Mesendoderm (in vitro differentiated cells): ENCODE measurements around the gene AQP1.
A peak's percentile ranks its signal among the peaks of the same experiment; 100 is the strongest.

Experiments used
- DNase-seq: peaks from one replicate; pipeline ENCODE4 v3.0.0; 2013
- H2AK5ac ChIP-seq: 2 replicates; pipeline ENCODE4 v1.6.1; 2013; ENCODE audit warnings: low read length, inconsistent platforms
- H2BK120ac ChIP-seq: 2 replicates; pipeline ENCODE4 v1.6.1; 2013; ENCODE audit warnings: low read depth, mild to moderate bottlenecking, low read length, moderate library complexity, mixed read lengths
- H2BK15ac ChIP-seq: replicated peaks from 2 replicates; pipeline ENCODE4 v1.6.1; 2013; ENCODE audit warnings: low read depth, mild to moderate bottlenecking, moderate library complexity
- H2BK5ac ChIP-seq: 2 replicates; pipeline ENCODE4 v1.6.1; 2013; ENCODE audit warnings: low read length, inconsistent platforms
- H3K18ac ChIP-seq: 2 replicates; pipeline ENCODE4 v1.6.1; 2013; ENCODE audit warnings: mild to moderate bottlenecking, low read length, mixed read lengths
- H3K23ac ChIP-seq: one replicate; pipeline ENCODE4 v1.6.1; 2013; ENCODE audit warnings: low read length
- H3K27ac ChIP-seq: 2 replicates; pipeline ENCODE4 v1.5.1; 2013; ENCODE audit warnings: low read depth, mild to moderate bottlenecking, inconsistent platforms, low read length, moderate library complexity
- H3K27me3 ChIP-seq: 2 replicates; pipeline ENCODE4 v1.6.1; 2013; ENCODE audit warnings: low read length, control low read depth, mild to moderate bottlenecking, inconsistent platforms; ENCODE audit not compliant: insufficient read depth, poor library complexity
- H3K36me3 ChIP-seq: 2 replicates; pipeline ENCODE4 v1.6.1; 2013; ENCODE audit warnings: low read length, inconsistent platforms; ENCODE audit not compliant: control insufficient read depth, insufficient read depth
- H3K4ac ChIP-seq: one replicate; pipeline ENCODE4 v1.6.1; 2013; ENCODE audit warnings: low read depth, mild to moderate bottlenecking, low read length, moderate library complexity
- H3K4me1 ChIP-seq: 2 replicates; pipeline ENCODE4 v1.6.1; 2013; ENCODE audit warnings: low read depth, low read length, inconsistent platforms; ENCODE audit not compliant: control insufficient read depth
- H3K4me2 ChIP-seq: 2 replicates; pipeline ENCODE4 v1.6.1; 2013; ENCODE audit warnings: low read length
- H3K4me3 ChIP-seq: 2 replicates; pipeline ENCODE4 v1.5.1; 2013; ENCODE audit warnings: mild to moderate bottlenecking, low read length
- H3K56ac ChIP-seq: one replicate; pipeline ENCODE4 v1.6.1; 2013; ENCODE audit warnings: low read length
- H3K79me1 ChIP-seq: 2 replicates; pipeline ENCODE4 v1.6.1; 2013; ENCODE audit warnings: low read length, inconsistent platforms
- H3K79me2 ChIP-seq: 2 replicates; pipeline ENCODE4 v1.6.1; 2013; ENCODE audit warnings: mild to moderate bottlenecking, low read length; ENCODE audit not compliant: control insufficient read depth, insufficient read depth
- H3K9ac ChIP-seq: 2 replicates; pipeline ENCODE4 v1.6.1; 2013; ENCODE audit warnings: low read length, inconsistent platforms
- H4K5ac ChIP-seq: one replicate; pipeline ENCODE4 v1.6.1; 2013; ENCODE audit warnings: low read length
- H4K8ac ChIP-seq: one replicate; pipeline ENCODE4 v1.6.1; 2013; ENCODE audit warnings: low read depth, mild to moderate bottlenecking, control low read depth, low read length, moderate library complexity
- WGBS: extraction: QIAGEN DNeasy Blood & Tissue Kit; methylation state at CpG from one replicate; pipeline ENCODE4 v1.1.7; 2013; ENCODE audit warnings: low lambda C conversion rate, missing lambda C conversion rate; ENCODE audit not compliant: insufficient coverage; ENCODE audit errors: extremely low coverage; 5-methylcytosine and 5-hydroxymethylcytosine counted together

The AQP1 gene

GRCh38 chr7:30879139-30880124 is 32.2 kb upstream of the AQP1 start:
- Histone ChIP-seq H3K9ac (no peak overlapping the region), H4K8ac (no peak overlapping the region), H3K79me2 (no peaks in the 10 kb centered on the region), H3K27ac (no peak overlapping the region), H3K4ac (no peak overlapping the region), H3K18ac (no peak overlapping the region), H3K4me1 (peaks cover 6% of the 10 kb centered on the region), H2BK120ac (no peak overlapping the region), H4K5ac (no peak overlapping the region), H3K79me1 (no peaks in the 10 kb centered on the region), H3K36me3 (no peaks in the 10 kb centered on the region), H2AK5ac (no peak overlapping the region), H3K27me3 (no peaks in the 10 kb centered on the region), H3K23ac (no peak overlapping the region), H3K56ac (no peak overlapping the region), H2BK15ac (no peak overlapping the region), H3K4me3 (no peak overlapping the region), H3K4me2 (no peak overlapping the region), H2BK5ac (no peak overlapping the region)
- no CpG with 5 or more reads among the region's 14 CpGs for WGBS
- DNase-seq = peak; percentile 37

- Histone ChIP-seq H3K4me2 (no peak overlapping the region), H2BK120ac (no peak overlapping the region), H3K9ac (no peak overlapping the region), H3K23ac (no peak overlapping the region), H3K79me1 (no peaks in the 10 kb centered on the region), H3K4me1 (peaks cover 6% of the 10 kb centered on the region), H3K56ac (peak overlapping the region; percentile 22), H3K79me2 (no peaks in the 10 kb centered on the region), H2BK5ac (no peak overlapping the region), H3K18ac (no peak overlapping the region), H3K36me3 (no peaks in the 10 kb centered on the region), H2BK15ac (no peak overlapping the region), H3K27me3 (no peaks in the 10 kb centered on the region), H3K27ac (no peak overlapping the region), H3K4me3 (no peak overlapping the region), H4K5ac (no peak overlapping the region), H2AK5ac (no peak overlapping the region), H4K8ac (no peak overlapping the region), H3K4ac (no peak overlapping the region)
- DNase-seq = no peak
- no CpG with 5 or more reads among the region's 12 CpGs for WGBS
Measured at GRCh38 chr7:30880125-30880720, 31.4 kb upstream of the AQP1 start.

GRCh38 chr7:30880941-30881340 is 30.7 kb upstream of the AQP1 start:
- no peaks in the 10 kb centered on the region for H3K27me3 ChIP-seq

GRCh38 chr7:30881448-30881847 is 30.2 kb upstream of the AQP1 start:
- Histone ChIP-seq H3K27ac (no peak overlapping the region), H4K8ac (no peak overlapping the region), H3K23ac (no peak overlapping the region), H3K18ac (no peak overlapping the region), H2BK120ac (no peak overlapping the region), H3K36me3 (no peaks in the 10 kb centered on the region), H3K4me3 (no peak overlapping the region), H3K4me1 (peaks cover 6% of the 10 kb centered on the region), H2AK5ac (no peak overlapping the region), H3K9ac (no peak overlapping the region), H3K4ac (no peak overlapping the region), H3K4me2 (no peak overlapping the region), H3K79me2 (no peaks in the 10 kb centered on the region), H3K79me1 (no peaks in the 10 kb centered on the region), H3K56ac (no peak overlapping the region), H4K5ac (no peak overlapping the region), H2BK15ac (no peak overlapping the region), H3K27me3 (no peaks in the 10 kb centered on the region), H2BK5ac (no peak overlapping the region)
- no peak for DNase-seq
- no CpG with 5 or more reads among the region's 7 CpGs for WGBS

More at GRCh38 chr7:30880941-30881340, 30.7 kb upstream of the AQP1 start:
- H3K56ac ChIP-seq = no peak overlapping the region
- H3K4me2 ChIP-seq = no peak overlapping the region
- H3K4me1 ChIP-seq = peaks cover 6% of the 10 kb centered on the region
- H2BK120ac ChIP-seq = no peak overlapping the region
- H4K8ac ChIP-seq = no peak overlapping the region
- H3K18ac ChIP-seq = no peak overlapping the region
- H3K79me2 ChIP-seq = no peaks in the 10 kb centered on the region
- H3K9ac ChIP-seq = no peak overlapping the region
- no peak overlapping the region for H2BK15ac ChIP-seq
- no peak overlapping the region for H3K4me3 ChIP-seq
- H3K27ac ChIP-seq = no peak overlapping the region
- no peak overlapping the region for H3K23ac ChIP-seq
- no peak overlapping the region for H3K4ac ChIP-seq
- H2AK5ac ChIP-seq = no peak overlapping the region
- no peak overlapping the region for H2BK5ac ChIP-seq
- no peaks in the 10 kb centered on the region for H3K79me1 ChIP-seq
- no CpG with 5 or more reads among the region's 4 CpGs for WGBS
- DNase-seq = peak; percentile 53
- no peaks in the 10 kb centered on the region for H3K36me3 ChIP-seq
- no peak overlapping the region for H4K5ac ChIP-seq

- Histone ChIP-seq H3K27ac (no peak overlapping the region), H2BK120ac (no peak overlapping the region), H3K4ac (no peak overlapping the region), H3K4me3 (no peak overlapping the region), H3K36me3 (no peaks in the 10 kb centered on the region), H3K4me2 (no peak overlapping the region), H3K56ac (no peak overlapping the region), H3K4me1 (peaks cover 6% of the 10 kb centered on the region), H3K79me2 (no peaks in the 10 kb centered on the region), H2BK5ac (no peak overlapping the region), H4K8ac (no peak overlapping the region), H3K79me1 (no peaks in the 10 kb centered on the region), H4K5ac (no peak overlapping the region), H2BK15ac (no peak overlapping the region), H2AK5ac (no peak overlapping the region), H3K9ac (no peak overlapping the region), H3K27me3 (no peaks in the 10 kb centered on the region), H3K18ac (no peak overlapping the region), H3K23ac (no peak overlapping the region)
- no peak for DNase-seq
Measured at GRCh38 chr7:30884881-30885280, 26.8 kb upstream of the AQP1 start.
